Activated CD4-positive, alpha-beta T cell treated with anti-CD3 and anti-CD28 coated beads, Interleukin-2, amount 10 ng/mL, durations not matched to agents 7 days and 5 days (primary cell): ENCODE measurements around the gene CYP4F3. TPM values are rescaled to one million over a fixed set of nuclear protein-coding genes. Genes with fewer than 3 reads are reported as not detected.
"Not testable (repeated sequence)": the region's sequence is repeated elsewhere in the genome, so short reads cannot be mapped to it uniquely, and the experiment has no call there.

Experiments
- CTCF ChIA-PET: fragments of 350-600 bp; sonication (Branson Sonifier 250); formaldehyde crosslinking; loops from one replicate; lab custom pipeline; 2021; ENCODE audit warnings: antibody characterized with exemption; lab: Charles Lee
- POLR2A ChIA-PET: fragments of 350-600 bp; sonication (Branson Sonifier 250); formaldehyde crosslinking; loops from one replicate; lab custom pipeline; 2021; ENCODE audit warnings: antibody characterized with exemption; lab: Charles Lee
- DNase-seq: peaks from one replicate; pipeline ENCODE4 v3.0.0-alpha.2; 2020
- H3K27ac Mint-ChIP-seq: one replicate; pipeline ENCODE4 v1.8.0; 2021; ENCODE audit warnings: mild to moderate bottlenecking, moderate library complexity, mixed read lengths
- H3K27me3 Mint-ChIP-seq: one replicate; pipeline ENCODE4 v1.8.0; 2021; ENCODE audit warnings: mixed read lengths
- H3K36me3 Mint-ChIP-seq: one replicate; pipeline ENCODE4 v1.8.0; 2021; ENCODE audit warnings: low read depth, mixed read lengths
- H3K4me1 Mint-ChIP-seq: one replicate; pipeline ENCODE4 v1.8.0; 2021; ENCODE audit warnings: mixed read lengths
- H3K4me3 Mint-ChIP-seq: one replicate; pipeline ENCODE4 v1.8.0; 2021; ENCODE audit warnings: mild to moderate bottlenecking, moderate library complexity, mixed read lengths
- H3K9me3 Mint-ChIP-seq: one replicate; pipeline ENCODE4 v1.8.0; 2021; ENCODE audit warnings: mixed read lengths
- total RNA-seq, 2 experiments: library from RNA; stranded (reverse); gene quantifications; one replicate each; pipeline ENCODE4 v1.2.3, GENCODE V29; 2021

The CYP4F3 gene
- total RNA-seq, 2 experiments from 2014 or later: 0.15 to 0.23 TPM

DNA sequence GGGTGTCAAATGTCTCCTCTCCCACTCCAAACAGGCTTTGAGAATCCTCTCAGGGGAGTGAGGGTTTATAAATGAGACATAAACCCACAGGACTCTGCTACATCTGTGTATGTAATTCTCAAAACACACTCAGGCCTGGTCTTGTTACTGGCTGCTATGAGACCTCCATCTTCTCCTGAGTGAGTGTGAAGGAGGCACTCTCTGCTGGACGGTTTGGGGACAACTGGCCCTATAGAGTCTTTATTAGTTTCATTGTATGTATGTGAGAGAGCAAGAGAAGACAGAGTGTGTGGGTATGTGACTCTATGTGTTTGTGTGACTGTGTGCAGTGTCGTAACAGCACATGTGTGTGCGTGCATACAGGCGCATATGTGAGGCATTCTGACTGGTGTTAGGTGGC, 22.6 kb downstream of the CYP4F3 start:
- no peak overlapping the region for H3K4me3 Mint-ChIP-seq
- CTCF ChIA-PET: no interaction called here
- no peaks in the 10 kb centered on the region for H3K36me3 Mint-ChIP-seq
- no peak for DNase-seq
- H3K9me3 Mint-ChIP-seq: no peaks in the 10 kb centered on the region
- POLR2A ChIA-PET: no interaction called here
- no peaks in the 10 kb centered on the region for H3K4me1 Mint-ChIP-seq
- peaks cover 9% of the 10 kb centered on the region for H3K27me3 Mint-ChIP-seq
- H3K27ac Mint-ChIP-seq: no peak overlapping the region

DNA sequence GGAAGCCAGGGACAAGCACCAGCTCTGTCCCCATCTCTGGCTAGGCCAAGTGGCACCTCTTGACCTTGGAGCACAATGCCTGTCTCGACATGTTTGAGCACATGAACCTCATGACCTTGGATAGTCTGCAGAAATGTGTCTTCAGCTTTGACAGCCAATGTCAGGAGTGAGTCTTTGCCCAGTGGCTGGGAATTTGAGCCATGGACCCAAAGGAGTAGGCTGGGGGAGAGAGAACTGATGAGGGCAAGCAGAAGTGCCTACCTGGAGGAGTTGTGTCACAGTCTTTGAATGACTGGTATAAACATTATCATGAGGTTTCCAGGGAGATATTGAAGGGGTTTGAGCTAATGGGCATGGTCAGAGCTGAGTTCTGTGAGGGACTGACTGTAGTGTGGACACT, 25.5 kb downstream of the CYP4F3 start:
- Mint-ChIP-seq H3K4me1 (no peaks in the 10 kb centered on the region), H3K27me3 (peaks cover 9% of the 10 kb centered on the region), H3K4me3 (no peak overlapping the region), H3K27ac (no peak overlapping the region), H3K9me3 (no peaks in the 10 kb centered on the region), H3K36me3 (no peaks in the 10 kb centered on the region)
- ChIA-PET CTCF (interaction anchor here (0.5 kb wide), 1 partner anchor 198 kb away, joined by 3 read pairs; no protein-coding TSS in a partner anchor), POLR2A (no interaction called here)
- DNase-seq: no peak

DNA sequence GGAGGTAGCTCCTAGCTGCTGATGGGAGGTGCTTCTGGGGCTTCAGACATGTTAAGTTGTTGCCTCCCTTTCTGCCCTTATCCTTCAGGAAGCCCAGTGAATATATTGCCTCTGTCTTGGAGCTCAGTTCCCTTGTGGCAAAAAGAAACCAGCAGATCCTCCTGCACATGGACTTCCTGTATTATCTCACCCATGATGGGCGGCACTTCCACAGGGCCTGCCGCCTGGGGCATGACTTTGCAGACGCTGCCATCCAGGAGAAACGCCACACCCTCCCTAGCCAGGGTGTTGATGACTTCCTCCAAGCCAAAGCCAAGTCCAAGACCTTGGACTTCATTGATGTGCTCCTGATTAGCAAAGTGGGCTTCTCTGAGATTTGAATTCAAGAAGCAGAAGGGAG, 26.2 kb downstream of the CYP4F3 start:
- DNase-seq: no peak
- ChIA-PET POLR2A (no interaction called here), CTCF (no interaction called here)
- Mint-ChIP-seq H3K9me3 (no peaks in the 10 kb centered on the region), H3K4me3 (no peak overlapping the region), H3K27ac (no peak overlapping the region), H3K36me3 (no peaks in the 10 kb centered on the region), H3K27me3 (peaks cover 9% of the 10 kb centered on the region), H3K4me1 (no peaks in the 10 kb centered on the region)

DNA sequence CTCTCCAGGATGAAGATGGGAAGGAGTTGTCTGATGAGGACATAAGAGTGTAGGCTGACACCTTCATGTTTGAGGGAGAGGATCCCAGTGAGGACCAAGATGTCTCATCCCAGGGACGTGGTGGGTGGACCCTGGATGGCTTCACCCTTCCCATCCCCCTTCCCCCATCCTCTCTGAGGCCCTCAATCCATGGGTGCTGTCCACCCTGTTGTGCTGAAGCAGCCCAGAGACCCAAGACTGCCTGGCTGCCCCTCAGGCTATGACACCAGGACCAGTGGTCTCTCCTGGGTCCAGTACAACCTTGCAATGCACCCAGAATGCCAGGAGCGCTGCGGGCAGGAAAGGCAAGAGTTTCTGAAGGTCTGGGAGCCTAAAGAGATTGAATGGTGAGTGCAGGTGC, 28.7 kb downstream of the CYP4F3 start:
- Mint-ChIP-seq H3K4me3 (no peak overlapping the region), H3K27me3 (peaks cover 2% of the 10 kb centered on the region), H3K36me3 (no peaks in the 10 kb centered on the region), H3K27ac (no peak overlapping the region), H3K9me3 (no peaks in the 10 kb centered on the region), H3K4me1 (no peaks in the 10 kb centered on the region)
- POLR2A ChIA-PET: no interaction called here
- CTCF ChIA-PET: interaction anchor here (0.5 kb wide), 1 partner anchor 23 kb away, joined by 3 read pairs; no protein-coding TSS in a partner anchor
- no peak for DNase-seq

DNA sequence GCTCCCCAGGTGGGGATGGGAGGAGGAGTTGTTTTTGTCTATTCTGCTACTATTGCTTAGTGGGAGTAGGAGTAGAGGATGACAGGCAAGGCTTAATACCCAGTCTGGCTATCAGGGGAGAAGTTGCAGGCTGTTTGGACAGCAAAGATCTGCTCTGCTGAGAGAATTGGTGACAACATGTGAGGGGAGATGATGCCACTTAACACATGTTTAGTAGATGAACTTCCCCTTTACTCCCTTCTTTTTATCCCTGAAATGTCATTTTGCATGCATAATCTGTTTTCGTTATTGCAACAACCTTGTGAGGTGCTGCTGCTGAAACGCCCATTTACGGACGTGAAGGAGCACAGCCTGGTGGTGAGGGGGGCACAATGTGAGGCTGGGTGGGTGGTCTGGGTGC, 29.2 kb downstream of the CYP4F3 start:
- no peaks in the 10 kb centered on the region for H3K9me3 Mint-ChIP-seq
- CTCF ChIA-PET: interaction anchor here (0.5 kb wide), 1 partner anchor 22 kb away, joined by 3 read pairs; no protein-coding TSS in a partner anchor
- H3K27ac Mint-ChIP-seq: no peak overlapping the region
- H3K36me3 Mint-ChIP-seq: no peaks in the 10 kb centered on the region
- H3K4me3 Mint-ChIP-seq: no peak overlapping the region
- no peak for DNase-seq
- H3K4me1 Mint-ChIP-seq: no peaks in the 10 kb centered on the region
- peaks cover under 1% of the 10 kb centered on the region for H3K27me3 Mint-ChIP-seq
- POLR2A ChIA-PET: no interaction called here

- Mint-ChIP-seq H3K4me3 (no peak overlapping the region), H3K4me1 (no peaks in the 10 kb centered on the region), H3K27me3 (no peaks in the 10 kb centered on the region), H3K36me3 (no peaks in the 10 kb centered on the region), H3K9me3 (no peaks in the 10 kb centered on the region), H3K27ac (no peak overlapping the region)
- POLR2A ChIA-PET: no interaction called here
- CTCF ChIA-PET: no interaction called here
- no peak for DNase-seq
Measured at GRCh38 chr19:15671237-15671821, 30.6 kb downstream of the CYP4F3 start.

DNA sequence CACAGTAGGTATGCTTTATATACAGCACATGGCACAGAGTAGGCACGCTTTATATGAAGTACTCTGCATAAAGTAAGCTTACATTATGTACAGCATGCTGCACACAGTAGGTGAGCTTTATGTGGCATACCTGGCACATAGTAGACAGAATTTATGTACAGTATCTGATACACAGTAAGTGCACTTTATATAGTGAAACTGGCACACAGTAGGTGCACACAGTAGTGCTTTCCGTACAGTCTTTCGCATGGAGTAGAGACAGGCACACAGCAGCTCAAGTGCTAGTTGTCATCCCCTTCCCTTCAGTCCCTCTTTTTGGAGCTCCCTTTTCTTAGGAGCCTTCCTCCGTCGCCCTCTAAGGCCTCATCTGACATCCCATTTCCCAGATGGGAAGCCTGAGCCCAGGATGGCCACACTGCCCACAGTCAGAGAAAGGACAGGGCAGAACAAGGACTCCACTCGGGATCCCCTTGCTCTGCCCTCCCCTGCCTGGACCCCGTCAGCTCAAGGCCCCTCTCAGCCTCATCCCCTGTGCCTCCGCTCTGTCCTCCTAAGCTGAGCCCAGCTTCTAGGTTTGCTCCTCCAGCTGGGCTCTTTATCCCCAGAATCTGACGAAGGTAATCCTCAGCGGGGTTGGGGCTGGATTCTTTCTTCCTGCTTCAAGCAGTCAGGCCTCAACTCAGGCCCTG, 31.3 kb downstream of the CYP4F3 start:
- Mint-ChIP-seq H3K27me3 (no peaks in the 10 kb centered on the region), H3K9me3 (no peaks in the 10 kb centered on the region), H3K27ac (no peak overlapping the region), H3K4me3 (no peak overlapping the region), H3K4me1 (no peaks in the 10 kb centered on the region), H3K36me3 (no peaks in the 10 kb centered on the region)
- ChIA-PET CTCF (no interaction called here), POLR2A (no interaction called here)
- DNase-seq: no peak

GRCh38 chr19:15672580-15673175, 32.0 kb downstream of the CYP4F3 start, which contains the start of gene CYP4F12:
Gene CYP4F12 (plus strand): TSS chr19:15673087. CDS start chr19:15673530, 443 bp downstream.
- no peaks in the 10 kb centered on the region for H3K4me1 Mint-ChIP-seq
- no peak within 1 kb of the TSS for H3K4me3 Mint-ChIP-seq
- DNase-seq: no peak
- CTCF ChIA-PET: no interaction called here
- no peaks in the 10 kb centered on the region for H3K9me3 Mint-ChIP-seq
- H3K36me3 Mint-ChIP-seq: no peaks in the 10 kb centered on the region
- POLR2A ChIA-PET: no interaction called here
- no peaks in the 10 kb centered on the region for H3K27me3 Mint-ChIP-seq
- no peak within 1 kb of the TSS for H3K27ac Mint-ChIP-seq

- ChIA-PET POLR2A (no interaction called here), CTCF (no interaction called here)
- DNase-seq: no peak
- peaks cover 4% of the 10 kb centered on the region for H3K9me3 Mint-ChIP-seq
- no peak overlapping the region for H3K27ac Mint-ChIP-seq
- H3K27me3 Mint-ChIP-seq: no peaks in the 10 kb centered on the region
- no peaks in the 10 kb centered on the region for H3K36me3 Mint-ChIP-seq
- no peaks in the 10 kb centered on the region for H3K4me1 Mint-ChIP-seq
- no peak overlapping the region for H3K4me3 Mint-ChIP-seq
Measured at GRCh38 chr19:15673176-15673654, 32.5 kb downstream of the CYP4F3 start.

DNA sequence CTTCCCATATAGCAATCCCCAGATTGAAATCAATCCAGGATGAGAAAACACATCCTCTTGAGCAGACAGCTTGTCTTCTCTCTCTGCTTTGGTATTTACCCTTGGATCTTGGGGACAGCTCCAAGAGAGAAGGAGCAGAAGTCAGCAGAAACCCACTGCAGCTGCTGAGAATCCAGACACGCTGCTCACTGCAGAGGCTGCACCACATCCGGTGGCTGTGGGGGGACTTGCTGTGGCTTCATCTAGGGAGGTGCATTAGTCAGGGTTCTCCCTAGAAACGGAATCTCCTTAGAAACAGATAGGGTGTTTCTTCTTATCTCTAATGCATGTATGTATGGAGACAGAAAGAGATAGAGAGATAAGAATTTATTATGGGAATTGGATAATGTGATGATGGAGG, 34.9 kb downstream of the CYP4F3 start:
- ChIA-PET CTCF (no interaction called here), POLR2A (no interaction called here)
- Mint-ChIP-seq H3K27me3 (no peaks in the 10 kb centered on the region), H3K9me3 (peaks cover 4% of the 10 kb centered on the region), H3K36me3 (no peaks in the 10 kb centered on the region), H3K27ac (no peak overlapping the region), H3K4me1 (no peaks in the 10 kb centered on the region), H3K4me3 (no peak overlapping the region)
- DNase-seq: no peak

DNA sequence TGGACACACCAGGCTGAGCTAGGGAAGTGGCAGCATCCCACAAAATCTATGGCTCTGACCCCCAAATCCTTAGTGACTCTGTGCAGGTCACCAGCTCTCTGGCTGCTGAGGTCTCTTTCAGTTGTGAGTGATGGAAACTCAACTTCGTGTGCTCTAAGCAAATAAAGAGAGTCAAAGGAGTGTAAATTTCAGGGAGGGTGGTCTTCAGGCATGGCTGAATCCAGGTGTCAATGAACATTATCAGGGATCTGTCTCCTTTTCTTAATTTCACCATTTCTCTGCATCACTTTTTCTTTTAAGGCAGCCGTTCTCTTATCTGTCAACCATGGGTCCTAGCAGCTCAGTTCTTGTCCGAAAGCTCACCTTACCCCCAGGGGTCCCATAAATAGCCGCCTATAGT, 38.4 kb downstream of the CYP4F3 start:
- no peak overlapping the region for H3K4me3 Mint-ChIP-seq
- no peaks in the 10 kb centered on the region for H3K4me1 Mint-ChIP-seq
- POLR2A ChIA-PET: no interaction called here

GRCh38 chr19:15679865-15680264, 39.2 kb downstream of the CYP4F3 start:
- H3K27ac Mint-ChIP-seq, DNase-seq, H3K4me3 Mint-ChIP-seq, POLR2A ChIA-PET, H3K27me3 Mint-ChIP-seq, CTCF ChIA-PET, H3K36me3 Mint-ChIP-seq, H3K9me3 Mint-ChIP-seq, H3K4me1 Mint-ChIP-seq: not testable (repeated sequence)

More for the DNA sequence above, 38.4 kb downstream of the CYP4F3 start:
- Mint-ChIP-seq H3K9me3 (peaks cover 4% of the 10 kb centered on the region), H3K27me3 (no peaks in the 10 kb centered on the region), H3K27ac (no peak overlapping the region), H3K36me3 (no peaks in the 10 kb centered on the region)
- no peak for DNase-seq
- CTCF ChIA-PET: no interaction called here
